ENCODE data around the gene TSPAN3. TPM values are rescaled to one million over a fixed set of nuclear protein-coding genes. Genes with fewer than 3 reads are reported as not detected.

The TSPAN3 gene
- total RNA-seq, 1 donor: 194 TPM

DNA sequence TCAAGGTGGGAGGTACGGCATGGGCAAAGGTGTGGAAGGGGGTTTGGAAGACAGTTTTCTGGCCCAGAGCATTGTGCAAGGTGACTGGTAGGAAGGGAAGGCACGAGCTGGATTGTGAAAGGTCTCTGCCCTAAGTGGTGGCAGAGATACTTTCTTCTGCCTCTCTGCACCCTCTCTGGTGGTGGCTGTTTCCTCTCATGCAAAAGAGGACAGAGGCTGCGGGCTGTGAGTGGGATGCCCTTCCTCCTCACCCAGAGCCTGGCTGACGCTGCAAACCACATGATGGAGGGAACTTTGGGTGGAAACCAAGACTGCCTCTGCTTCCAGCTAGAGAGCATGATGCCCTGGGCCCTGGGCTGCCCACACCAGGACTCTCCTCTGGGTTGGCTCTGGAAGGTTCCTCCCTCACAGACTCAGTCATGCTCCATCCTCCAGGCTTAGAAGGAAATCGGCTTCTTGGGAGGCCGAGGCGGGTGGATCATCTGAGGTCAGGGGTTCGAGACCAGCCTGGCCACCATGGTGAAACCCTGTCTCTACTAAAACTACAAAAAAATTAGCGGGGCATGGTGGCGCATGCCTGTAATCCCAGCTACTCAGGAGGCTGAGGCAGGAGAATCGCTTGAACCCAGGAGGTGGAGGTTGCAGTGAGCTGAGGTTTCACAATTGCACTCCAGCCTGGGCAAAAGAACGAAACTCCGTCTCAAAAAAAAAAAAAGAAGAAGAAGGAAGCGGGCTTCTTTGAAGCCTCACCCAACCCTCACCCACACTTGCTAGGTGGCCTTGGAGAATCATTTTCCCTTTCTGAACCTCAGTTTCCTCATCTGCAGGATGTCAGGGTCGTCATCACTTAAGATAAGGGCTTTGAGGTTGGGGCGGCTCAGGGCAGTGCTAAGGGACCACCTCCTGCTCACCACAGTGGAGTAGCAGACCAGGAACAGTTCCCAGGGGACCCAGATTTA, 67.7 kb downstream of the TSPAN3 start:
- no peak for DNase-seq (ENCODE audit: low read depth)
- TF ChIP-seq, protein P1, sequence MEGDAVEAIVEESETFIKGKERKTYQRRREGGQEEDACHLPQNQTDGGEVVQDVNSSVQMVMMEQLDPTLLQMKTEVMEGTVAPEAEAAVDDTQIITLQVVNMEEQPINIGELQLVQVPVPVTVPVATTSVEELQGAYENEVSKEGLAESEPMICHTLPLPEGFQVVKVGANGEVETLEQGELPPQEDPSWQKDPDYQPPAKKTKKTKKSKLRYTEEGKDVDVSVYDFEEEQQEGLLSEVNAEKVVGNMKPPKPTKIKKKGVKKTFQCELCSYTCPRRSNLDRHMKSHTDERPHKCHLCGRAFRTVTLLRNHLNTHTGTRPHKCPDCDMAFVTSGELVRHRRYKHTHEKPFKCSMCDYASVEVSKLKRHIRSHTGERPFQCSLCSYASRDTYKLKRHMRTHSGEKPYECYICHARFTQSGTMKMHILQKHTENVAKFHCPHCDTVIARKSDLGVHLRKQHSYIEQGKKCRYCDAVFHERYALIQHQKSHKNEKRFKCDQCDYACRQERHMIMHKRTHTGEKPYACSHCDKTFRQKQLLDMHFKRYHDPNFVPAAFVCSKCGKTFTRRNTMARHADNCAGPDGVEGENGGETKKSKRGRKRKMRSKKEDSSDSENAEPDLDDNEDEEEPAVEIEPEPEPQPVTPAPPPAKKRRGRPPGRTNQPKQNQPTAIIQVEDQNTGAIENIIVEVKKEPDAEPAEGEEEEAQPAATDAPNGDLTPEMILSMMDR (IDR thresholded peaks at IDR 0.05; ENCODE audit: insufficient read depth, low read length): no peak
- H3K4me3 ChIP-seq (ENCODE audit: low read depth, low read length): no peak overlapping the region

- DNase-seq (ENCODE audit: low read depth): no peak
- TF ChIP-seq, protein P1 (IDR thresholded peaks at IDR 0.05; ENCODE audit: insufficient read depth, low read length): no peak
- H3K4me3 ChIP-seq (ENCODE audit: low read depth, low read length): no peak overlapping the region
Observed at GRCh38 chr15:77002436-77002835, 68.5 kb downstream of the TSPAN3 start.

- TF ChIP-seq, protein P1 (IDR thresholded peaks at IDR 0.05; ENCODE audit: insufficient read depth, low read length): no peak
- DNase-seq (ENCODE audit: low read depth): no peak
Observed at GRCh38 chr15:77001966-77002365, 68.9 kb downstream of the TSPAN3 start.

DNA sequence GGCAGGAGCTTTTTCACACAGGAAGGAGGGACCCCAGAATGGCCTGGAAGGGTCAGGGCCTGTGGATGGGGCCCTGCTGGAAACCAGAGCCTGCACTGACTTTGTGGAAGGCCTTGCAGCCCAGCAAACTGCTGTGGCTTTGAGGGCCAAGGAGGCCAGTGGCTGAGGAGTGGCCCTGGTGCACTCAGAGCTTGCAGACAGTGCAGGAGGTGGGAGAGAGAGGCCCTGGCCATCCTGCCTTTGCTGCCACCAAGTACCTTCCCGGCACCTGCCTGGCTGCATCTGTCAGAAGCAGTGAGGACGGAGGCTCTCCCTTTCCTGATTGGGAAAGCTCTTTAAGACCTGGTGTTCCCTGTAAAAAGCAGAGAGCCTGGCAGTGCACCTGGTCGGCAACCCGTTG, 69.6 kb downstream of the TSPAN3 start:
- H3K4me3 ChIP-seq (ENCODE audit: low read depth, low read length): no peak overlapping the region
- TF ChIP-seq, protein P1 (IDR thresholded peaks at IDR 0.05; ENCODE audit: insufficient read depth, low read length): no peak
- no peak for DNase-seq (ENCODE audit: low read depth)

More at GRCh38 chr15:77001966-77002365, 68.9 kb downstream of the TSPAN3 start:
- H3K4me3 ChIP-seq (ENCODE audit: low read depth, low read length): no peak overlapping the region

- TF ChIP-seq, protein P1 (IDR thresholded peaks at IDR 0.05; ENCODE audit: insufficient read depth, low read length): no peak
- H3K4me3 ChIP-seq (ENCODE audit: low read depth, low read length): no peak overlapping the region
- no peak for DNase-seq (ENCODE audit: low read depth)
Observed at GRCh38 chr15:76999996-77000395, 70.9 kb downstream of the TSPAN3 start.

- TF ChIP-seq, protein P1 (IDR thresholded peaks at IDR 0.05; ENCODE audit: insufficient read depth, low read length): no peak
- DNase-seq (ENCODE audit: low read depth): no peak
- no peak overlapping the region for H3K4me3 ChIP-seq (ENCODE audit: low read depth, low read length)
Observed at GRCh38 chr15:76998663-76999285, 72.1 kb downstream of the TSPAN3 start.

Data from fibroblast of the aortic adventitia (primary cell).